HG02759 (cell line): ENCODE measurements around the gene RANBP17.
"Not testable (repeated sequence)": the region's sequence is repeated elsewhere in the genome, so short reads cannot be mapped to it uniquely, and the experiment has no call there.

ENCODE experiments used
- ATAC-seq: cut with Tn5 transposase; IDR thresholded peaks from one replicate; pipeline ENCODE4 v1.9.1; 2021; ENCODE audit warnings: mild to moderate bottlenecking, moderate library complexity; ENCODE audit not compliant: unreplicated experiment

RANBP17 gene

DNA sequence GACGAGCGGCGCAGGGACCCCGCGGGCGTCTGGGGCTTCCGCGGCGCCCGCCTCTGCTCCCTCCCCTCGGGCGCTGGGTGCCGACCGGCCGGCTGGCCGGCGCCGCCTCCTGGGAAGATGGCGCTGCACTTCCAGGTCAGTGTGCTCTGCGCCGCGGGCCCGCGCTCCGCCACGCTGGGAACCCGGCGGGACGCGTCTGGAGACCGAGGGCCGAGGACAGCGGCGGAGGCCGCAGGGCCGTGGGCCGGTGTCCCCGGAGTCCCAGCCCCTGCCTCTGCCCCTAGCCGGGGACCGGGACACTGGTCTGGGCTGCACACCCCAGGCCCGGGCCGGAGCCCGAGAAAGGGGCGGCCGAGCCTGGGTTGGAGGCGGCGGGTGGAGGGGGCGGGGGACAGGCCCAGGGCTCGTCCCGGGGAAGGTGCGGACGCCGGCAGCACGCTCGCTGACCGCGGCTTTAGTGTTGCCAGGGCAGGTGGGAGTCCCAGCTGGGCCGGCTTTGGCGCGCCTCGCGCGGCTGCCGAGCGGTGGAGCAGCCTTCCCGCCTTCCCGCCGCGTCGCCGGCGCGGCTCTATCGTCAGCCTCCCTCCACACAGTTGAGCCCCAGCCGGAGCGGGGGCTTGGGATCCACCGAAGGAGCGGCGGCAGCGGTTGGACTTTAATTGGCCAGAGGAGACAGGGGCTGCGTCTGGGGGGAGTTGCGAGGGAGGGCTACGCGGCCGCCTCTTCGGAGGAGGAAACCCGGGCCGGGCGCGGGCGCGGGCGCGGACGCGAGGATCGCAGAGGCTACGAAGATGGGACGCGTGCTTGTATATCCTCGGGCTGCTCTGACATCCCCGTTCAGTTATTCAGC is at the start of gene RANBP17:
Gene RANBP17 (plus strand): TSS at position 102 of the 850 bp plus-strand sequence.
- ATAC-seq, result peak; percentile 32

DNA sequence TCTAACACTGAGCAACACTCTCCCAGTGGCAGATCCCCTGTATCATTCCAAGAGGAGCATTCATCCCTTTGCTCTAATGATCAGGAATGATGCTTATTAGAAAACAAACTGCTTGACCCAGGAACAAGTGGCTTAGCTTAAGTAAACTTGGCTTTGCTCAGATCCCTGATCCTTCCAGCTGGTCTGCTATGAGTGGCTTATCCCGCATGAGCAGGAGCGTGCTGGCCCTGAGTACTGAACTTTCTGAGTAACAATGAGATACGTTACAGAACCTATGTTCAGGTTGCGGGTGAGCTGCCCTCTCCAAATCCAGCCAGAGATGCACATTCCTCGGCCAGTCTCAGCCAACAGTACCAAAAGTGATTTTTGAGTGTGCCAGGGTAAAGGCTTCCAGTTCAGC is 48.6 kb upstream of the RANBP17 start:
- no peak for ATAC-seq

DNA sequence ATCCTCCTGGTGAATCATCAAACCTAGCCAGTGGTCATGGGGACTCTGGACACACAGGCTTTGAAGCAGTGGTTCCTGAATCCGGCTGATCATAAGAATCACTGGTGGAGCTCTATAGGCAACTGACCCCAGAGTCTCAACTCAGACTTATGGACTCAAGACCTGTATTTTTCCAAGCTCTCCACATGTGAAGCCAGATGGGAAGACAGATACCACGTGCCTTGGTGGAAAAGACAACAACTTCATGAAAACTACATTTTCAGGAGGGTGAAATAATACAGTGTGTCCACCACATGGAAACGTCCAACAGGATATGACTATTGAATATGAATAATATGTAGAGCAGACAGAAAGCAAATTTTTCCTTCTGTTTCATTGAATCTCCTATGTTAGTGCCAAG is 44.6 kb upstream of the RANBP17 start:
- no peak for ATAC-seq

DNA sequence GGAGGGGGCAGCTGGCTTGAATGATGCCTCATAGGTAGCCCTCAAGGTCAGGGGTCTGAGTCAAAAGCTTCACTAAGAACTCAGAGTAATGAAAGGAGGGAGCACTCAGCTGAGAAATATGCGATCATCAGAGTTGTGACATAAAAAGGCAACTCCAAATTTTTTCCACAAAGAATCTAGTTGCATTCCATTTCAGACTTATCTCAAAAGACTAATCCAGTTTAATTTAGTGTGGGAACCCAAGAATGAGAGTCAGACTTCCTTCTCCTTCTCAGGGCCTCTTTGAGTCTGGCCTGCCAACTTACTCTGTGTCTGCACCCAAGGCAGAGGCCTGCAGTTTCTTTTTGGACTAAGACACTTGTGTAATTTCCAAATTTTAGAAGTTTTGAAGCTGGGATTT is 43.6 kb upstream of the RANBP17 start:
- no peak for ATAC-seq

DNA sequence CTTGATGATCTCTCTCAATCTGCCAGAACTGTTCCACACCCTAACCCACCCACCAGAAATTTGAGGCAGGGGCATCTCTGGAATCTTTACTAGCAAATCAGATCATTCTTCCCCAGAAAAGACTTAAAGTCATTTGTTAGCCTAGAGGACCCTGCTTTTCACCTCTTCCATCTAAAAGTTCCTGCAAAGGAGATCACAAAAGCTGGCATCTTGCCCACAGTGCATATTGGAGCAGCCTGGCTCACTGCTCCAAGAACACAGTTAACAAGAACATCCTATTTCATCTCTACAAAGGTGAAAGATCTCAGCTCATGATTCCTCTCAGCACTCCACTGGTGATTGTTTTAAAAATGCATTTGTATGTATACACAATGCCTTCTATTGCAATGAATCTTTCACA is 42.0 kb upstream of the RANBP17 start:
- no peak for ATAC-seq

DNA sequence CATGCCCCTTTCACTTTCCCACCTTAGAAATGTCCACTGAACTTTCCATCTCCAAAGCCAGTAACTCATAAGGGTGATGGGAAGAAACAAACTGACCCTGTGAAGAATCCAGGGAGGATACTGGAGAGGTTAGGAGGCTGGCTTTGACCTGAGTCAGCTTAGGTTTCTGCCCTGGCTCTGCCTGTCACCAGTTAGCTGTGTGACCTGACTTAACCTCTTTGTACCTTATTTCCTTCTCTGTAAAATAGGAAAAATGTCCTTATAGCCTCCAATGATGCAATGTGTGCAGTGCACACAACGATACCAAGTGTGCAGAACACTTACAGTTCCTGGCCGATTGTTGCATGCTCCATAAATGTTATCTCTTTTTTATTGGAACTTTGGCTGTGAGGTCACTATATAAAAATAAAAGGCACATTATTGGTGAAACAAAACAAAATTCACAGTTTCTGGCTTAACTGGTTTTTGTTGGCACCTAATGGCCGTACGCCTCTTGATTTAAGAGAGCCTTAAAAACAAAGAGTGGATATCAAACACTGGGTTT is 40.5 kb upstream of the RANBP17 start:
- ATAC-seq, result no peak

DNA sequence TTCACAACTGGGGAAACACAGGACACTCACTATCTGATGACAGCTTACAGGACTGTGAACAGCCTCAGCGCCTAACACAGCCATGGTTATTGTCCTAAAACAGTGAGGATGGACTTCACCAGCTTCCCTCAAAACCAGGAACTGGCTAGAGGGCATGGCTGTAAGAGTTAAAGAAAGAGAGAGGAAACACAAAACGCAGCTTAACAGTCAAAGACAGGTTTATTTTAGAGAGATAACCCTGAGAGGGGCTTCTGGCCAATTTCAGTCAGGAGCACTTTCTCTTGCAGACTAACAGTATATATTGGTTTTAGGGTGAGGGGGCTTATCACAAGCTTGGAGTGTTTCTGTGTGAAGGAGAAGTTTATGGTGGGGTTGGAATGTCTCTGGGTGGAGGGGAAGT is 35.7 kb upstream of the RANBP17 start:
- ATAC-seq, result no peak

DNA sequence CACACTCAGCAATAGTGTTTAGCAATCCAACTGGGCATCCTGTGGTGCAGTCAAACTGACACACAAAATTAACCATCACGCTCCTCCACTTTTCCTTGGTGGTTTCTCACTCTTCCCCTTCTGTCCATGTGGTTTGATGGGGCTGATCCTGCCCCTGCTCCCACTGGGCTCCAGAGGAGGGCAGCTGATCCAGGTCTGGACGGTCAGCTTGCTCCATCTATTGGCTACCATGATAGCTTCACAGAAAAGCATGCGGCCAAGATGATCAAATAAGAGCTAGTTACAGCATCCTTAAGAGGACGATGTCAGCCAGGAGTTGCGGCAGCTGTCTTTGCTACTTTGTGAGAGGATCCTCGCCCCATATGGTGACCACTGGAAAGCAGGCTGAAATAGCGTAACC is 29.6 kb upstream of the RANBP17 start:
- ATAC-seq, result no peak

DNA sequence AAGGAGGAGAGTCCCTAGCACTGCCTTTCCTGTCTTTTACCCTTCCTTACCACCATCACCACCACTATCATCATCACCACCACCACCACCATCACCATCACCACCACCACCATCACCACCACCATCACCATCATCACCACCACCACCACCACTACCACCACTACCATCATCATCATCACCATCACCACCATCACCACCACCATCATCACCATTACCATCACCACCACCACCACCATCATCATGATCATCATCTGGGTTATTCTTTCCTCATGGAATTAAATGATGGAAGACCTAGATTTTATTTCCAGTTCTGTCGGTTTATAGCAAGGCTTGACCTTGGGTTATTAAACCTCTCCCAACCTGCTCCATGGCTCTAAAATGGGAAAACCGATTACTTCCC is 27.8 kb upstream of the RANBP17 start:
- ATAC-seq, result not testable (repeated sequence)

DNA sequence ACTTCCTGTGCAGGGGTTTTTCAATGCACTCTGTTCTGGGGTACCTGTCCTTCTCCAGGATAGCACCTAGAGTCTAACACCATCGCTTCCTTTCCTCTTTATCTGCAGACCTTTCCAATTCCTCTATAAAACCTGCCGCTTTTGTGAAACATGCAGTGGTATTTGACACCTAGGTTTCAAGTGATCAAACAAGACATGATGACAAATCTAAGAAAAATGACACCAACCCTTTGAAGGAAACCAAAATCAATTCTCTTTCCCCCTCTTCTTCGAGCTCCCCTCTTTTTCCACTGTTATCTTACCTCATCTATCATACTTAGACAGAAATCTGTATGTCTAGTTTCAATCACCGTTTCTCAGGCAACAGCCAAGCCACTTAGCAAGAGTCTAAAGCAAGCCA is 25.6 kb upstream of the RANBP17 start:
- no peak for ATAC-seq

DNA sequence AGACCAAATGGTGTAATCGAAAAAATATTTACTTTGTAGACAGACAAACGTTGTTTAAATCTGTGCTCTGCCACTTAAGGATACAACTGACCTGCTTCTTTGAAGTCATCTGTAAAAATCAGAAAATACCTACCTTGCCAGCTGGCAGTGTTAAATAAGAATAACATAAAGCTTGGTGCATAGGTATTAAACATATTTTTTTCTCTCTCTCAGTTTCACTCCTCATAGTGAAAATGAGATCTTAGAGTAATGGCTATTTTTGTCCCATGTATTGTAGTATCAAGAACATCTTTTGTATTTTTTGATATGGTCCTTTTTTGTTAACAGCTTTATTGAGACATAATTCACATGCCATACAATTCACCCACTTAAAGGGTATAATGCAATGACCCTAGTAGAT is 17.9 kb upstream of the RANBP17 start:
- ATAC-seq, result no peak

DNA sequence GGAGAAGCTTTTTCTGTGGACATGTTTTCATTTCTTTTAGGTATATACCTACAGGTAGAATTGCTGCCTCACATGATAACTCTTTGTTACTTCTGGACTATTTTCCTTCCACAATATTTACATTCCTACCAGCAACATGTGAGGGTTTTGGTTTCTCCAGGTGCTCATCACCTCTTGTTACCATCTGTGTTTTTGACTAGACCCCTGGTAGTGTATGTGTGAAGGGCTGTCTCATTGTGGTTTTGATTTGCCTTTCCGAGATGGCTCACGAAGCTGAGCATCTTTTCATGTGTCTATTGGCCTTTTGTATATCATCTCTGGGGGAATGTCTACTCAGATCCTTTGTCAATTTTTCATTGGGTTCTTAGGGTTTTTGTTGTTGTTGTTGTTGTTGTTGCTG is 17.2 kb upstream of the RANBP17 start:
- no peak for ATAC-seq

DNA sequence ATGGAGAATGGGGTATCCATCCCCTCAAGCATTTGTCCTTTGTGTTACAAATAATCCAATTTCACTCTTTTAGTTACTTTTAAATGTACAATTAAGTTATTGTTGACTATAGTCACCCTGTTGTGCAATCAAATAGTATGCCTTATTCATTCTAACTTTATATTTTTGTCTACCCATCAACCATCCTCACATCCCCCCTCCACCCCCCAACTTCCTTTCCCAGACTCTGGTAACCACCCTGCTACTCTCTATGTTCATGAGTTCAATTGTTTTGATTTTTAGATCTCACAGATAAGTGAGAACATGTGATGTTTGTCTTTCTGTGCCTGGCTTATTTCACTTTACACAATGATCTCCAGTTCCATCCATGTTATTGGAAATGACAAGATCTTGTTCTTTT is 15.4 kb upstream of the RANBP17 start:
- ATAC-seq, result no peak

DNA sequence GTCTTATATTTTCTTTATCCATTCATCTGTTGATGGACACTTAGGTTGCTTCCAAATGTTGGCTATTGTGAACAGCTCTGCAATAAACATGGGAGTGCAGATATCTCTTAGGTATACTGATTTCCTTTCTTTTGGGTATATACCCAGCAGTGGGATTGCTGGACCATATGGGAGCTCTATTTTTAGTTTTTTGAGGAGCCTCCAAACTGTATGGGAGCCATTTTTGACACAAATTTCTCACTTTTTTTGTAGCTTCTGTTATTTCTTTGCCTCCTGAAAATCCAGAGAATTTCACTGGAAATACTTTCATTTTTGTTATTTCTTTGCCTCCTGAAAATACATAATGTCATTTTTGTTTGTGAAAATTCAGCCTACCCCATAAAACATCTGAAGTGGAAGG is 15.0 kb upstream of the RANBP17 start:
- ATAC-seq, result no peak

DNA sequence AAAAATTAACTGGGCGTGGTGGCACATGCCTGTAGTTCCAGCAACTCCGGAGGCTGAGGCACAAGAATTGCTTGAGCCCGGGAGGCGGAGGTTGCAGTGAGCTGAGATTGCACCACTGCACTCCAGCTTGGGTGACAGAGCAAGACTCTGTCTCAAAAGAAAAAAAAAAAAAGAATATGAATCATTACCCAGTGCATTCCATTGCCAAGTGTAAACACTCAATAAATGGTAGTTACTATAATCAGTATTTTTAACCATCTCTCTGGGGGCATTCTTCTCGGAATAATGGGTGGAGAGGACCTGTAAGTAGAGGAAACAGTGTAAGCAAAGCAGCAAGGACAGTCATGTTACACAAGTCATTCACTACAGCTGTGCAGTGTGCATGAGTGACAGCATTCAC is 13.8 kb upstream of the RANBP17 start:
- no peak for ATAC-seq

DNA sequence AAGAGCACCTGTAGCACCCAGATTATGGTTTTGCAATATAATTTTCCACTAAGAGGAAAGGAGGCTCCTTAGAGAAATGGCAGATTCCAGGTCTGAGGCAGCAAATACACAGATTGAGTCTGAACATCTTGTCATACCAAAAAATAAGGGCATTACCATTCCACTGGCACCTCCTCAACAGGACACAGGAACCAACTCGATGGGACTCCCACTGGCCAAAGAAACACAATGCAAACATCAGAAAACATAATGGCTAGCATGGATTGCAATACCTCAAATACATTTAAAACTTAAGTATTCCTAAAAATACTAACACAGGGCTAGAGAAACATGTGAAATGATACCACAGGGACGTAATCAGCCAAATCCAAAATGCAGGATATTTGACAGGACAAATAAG is 12.4 kb upstream of the RANBP17 start:
- ATAC-seq, result no peak

DNA sequence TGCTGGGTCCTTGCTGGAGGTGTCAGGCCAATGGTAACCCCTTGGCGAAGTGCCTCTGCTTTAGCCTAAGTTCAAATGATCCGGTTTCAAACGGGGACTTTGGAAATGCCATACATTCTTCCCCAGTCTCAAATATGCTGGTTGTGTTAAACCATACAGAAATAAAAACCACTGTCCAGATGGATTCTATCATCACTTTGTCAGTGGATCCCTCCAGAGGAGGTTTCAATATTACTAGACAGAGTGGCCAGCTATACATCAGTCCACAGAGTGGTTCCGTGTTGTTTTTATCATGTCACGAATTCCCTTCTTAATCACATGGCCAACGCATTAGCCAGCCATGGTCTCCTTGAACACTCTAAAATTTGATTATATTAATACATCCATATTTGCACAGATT is 7.3 kb upstream of the RANBP17 start:
- no peak for ATAC-seq

DNA sequence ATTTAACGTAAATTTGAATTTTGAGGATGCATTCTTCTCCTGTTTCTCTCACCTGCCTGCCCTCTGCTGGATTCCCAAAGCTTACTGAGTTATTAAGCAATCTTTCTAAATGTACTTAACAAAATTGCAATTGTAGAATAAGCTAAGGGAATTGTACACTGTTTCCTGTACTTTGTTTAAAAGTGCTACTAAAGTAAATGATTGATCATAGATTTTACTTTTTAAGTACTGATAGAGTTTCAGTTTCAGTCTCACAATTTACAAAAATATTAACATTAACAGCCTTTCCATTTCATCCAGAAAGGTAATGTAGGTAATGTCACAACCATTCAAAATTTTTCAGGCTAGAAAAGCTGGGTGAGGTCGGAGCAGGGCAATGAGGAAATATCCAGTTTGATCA is 4.8 kb upstream of the RANBP17 start:
- ATAC-seq, result no peak

DNA sequence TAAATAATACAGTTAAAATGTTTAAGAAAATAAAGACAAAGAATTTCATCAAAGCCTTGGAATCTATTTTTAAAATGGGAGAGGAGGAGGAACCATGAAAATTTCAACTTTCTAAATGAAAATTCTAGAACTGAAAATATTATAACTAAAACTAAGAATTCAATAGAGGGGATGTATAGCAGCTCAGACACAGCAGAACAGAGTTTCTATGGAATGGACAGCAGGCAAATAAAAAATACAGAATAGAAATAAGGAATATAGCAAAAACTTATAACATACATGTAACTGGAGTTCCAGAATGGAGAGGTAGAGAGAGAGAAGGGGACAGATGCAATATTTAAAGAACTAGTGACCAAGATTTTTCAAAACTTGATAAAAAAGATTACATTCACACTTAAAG is 1.4 kb upstream of the RANBP17 start:
- no peak for ATAC-seq

DNA sequence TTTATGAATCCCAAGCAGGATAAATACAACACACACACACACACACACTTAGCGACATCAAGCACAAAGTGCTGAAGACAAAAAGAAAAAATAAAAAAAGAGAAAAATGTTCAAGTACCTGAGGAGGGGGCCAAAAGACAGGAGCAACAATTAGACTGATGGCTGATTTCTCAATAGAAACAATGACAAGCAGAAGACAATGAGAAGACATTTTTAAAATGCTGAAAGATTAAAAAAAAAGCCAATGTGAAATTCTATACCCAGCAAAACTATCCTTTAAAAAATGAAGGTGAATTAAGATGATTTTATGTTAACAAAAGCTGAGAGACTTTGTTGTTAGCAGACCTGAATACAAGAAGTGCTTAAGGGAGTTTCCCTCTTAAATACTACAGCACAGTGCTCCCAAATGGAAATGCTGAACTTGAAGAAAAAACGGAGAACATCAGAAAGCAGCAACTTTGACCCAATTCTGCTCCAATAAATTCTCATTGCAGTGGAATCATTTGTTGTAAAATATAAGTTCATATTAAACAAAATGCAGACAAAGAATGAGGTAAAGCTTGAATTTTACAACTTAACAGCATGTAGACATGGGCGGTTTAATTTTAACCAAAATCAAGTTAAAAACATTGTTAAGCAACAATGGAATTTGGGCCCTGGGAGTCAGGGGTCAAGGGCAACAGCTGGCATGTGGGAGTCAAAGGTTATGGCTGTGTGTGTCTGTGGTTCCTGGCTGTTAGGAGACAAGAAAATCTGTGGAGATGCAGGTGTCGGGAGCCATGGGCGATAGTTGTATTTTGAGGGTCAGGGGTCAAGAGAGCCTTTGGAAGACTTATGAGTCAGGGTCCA is 776 bp upstream of the RANBP17 start:
- no peak for ATAC-seq

DNA sequence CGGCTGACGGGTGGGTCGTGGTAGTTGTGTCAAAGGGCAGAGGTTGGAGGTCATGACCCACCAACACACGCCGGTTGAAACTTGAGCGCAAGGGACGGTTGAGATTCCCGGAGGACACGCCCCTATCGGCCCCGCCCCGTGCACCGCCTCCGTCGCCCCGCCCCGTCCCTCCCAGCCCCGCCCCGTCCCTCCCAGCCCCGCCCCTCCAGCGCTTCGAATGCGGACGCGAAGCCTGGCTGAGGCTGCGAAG is 226 bp upstream of the RANBP17 start:
- no peak for ATAC-seq

DNA sequence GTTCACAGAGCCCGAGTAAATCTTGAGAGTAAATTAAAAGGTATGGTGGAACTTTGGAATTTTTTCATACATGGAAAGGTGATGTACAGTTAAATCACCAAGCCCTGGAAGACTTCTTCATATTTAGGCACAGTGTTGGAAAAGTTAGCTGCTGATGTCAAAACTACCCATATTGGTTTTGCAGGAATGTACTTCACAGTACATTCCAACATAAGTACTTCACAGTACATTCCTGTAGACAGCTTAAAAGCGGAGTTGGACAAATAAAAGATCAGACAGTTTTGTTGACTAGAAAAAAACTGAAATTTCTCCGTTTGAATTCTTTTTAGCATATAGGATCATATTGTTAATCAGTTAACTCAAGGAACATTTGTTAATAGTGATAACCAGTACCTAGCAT is 1.8 kb downstream of the RANBP17 start:
- ATAC-seq, result no peak
